Esophagus squamous epithelium (tissue), 5 donors: ENCODE results near the gene TNNC1. TPM values are rescaled to one million over a fixed set of nuclear protein-coding genes. Genes with fewer than 3 reads are reported as not detected.

Source experiments
- DNase-seq: peaks from one replicate; lab custom pipeline; 2025; lab: John Stamatoyannopoulos, UW
- H3K27ac ChIP-seq, 4 donors: fragments of 200-600 bp; sonication (generic); one replicate each; pipeline ENCODE4 v1.5.1; 2016 to 2019; ENCODE audit warnings: mild to moderate bottlenecking in 1 of 4
- H3K27me3 ChIP-seq, 4 donors: fragments of 200-600 bp; sonication (generic); 1 replicate in 3 of 4; 2 replicates in 1 of 4; pipeline versions ENCODE4 v1.5.1 to v1.6.0; 2017 to 2021; ENCODE audit warnings: antibody characterized with exemption in 1 of 4
- H3K36me3 ChIP-seq, 3 donors: fragments of 200-600 bp; sonication (generic); one replicate each; pipeline ENCODE4 v1.5.1; 2016 to 2019
- H3K4me1 ChIP-seq, 3 donors: fragments of 200-600 bp; sonication (generic); one replicate each; pipeline ENCODE4 v1.5.1; 2017 to 2019
- H3K4me3 ChIP-seq, 4 donors: fragments of 200-600 bp; sonication (generic); 1 replicate in 3 of 4; 2 replicates in 1 of 4; pipeline ENCODE4 v1.5.1; 2016 to 2019; ENCODE audit warnings: mild to moderate bottlenecking in 2 of 4, moderate library complexity in 1 of 4
- H3K9me3 ChIP-seq, 3 donors: fragments of 200-600 bp; sonication (generic); one replicate each; pipeline ENCODE4 v1.5.1; 2016 to 2019
- CTCF ChIP-seq, 6 experiments: fragments of 450-650 bp in 4 of 6; fragments of 200-600 bp in 2 of 6; sonication (generic) in 2 of 6; IDR thresholded peaks; one replicate each; pipeline ENCODE4 v1.5.1; 2016 to 2019; ENCODE audit warnings: antibody characterized with exemption in 6 of 6, mild to moderate bottlenecking in 4 of 6, moderate library complexity in 4 of 6
- POLR2A ChIP-seq, 4 donors: fragments of 450-650 bp; IDR thresholded peaks; one replicate each; pipeline ENCODE4 v1.6.1; 2017; ENCODE audit warnings: antibody characterized with exemption in 4 of 4, mild to moderate bottlenecking in 4 of 4, moderate library complexity in 3 of 4
- WGBS, 2 donors: methylation state at CpG; one replicate each; pipeline ENCODE4 v1.1.5; 2018; 5-methylcytosine and 5-hydroxymethylcytosine counted together
- intact Hi-C: fragments of 100-400 bp; cut with DNase I; formaldehyde crosslinking; loops from one replicate; pipeline ENCODE4 v1.15.0; 2022
- total RNA-seq, 4 donors: library from RNA; depleted of rRNA; stranded (reverse); fragments of >200 nt; gene quantifications; one replicate each; pipeline ENCODE4 v1.1.0, GENCODE V29; 2016
- donor health status: DM: yes; HTN: yes; CAD: no.

TNNC1 gene
- total RNA-seq, 4 donors from 2014 or later = 4.1 TPM; not detected in 3

- Histone ChIP-seq H3K36me3 (no peaks in the 10 kb centered on the region), H3K4me3 (no peak overlapping the region), H3K27ac (peak overlapping the region in 3 of 4 donors; percentile 11 to 36 (median 18)), H3K27me3 (no peaks in the 10 kb centered on the region), H3K9me3 (no peaks in the 10 kb centered on the region), H3K4me1 (peaks cover 9 to 56% (median 18%) of the 10 kb centered on the region in 3 donors)
- no peak for TF ChIP-seq CTCF (IDR thresholded peaks at IDR 0.05)
- TF ChIP-seq POLR2A (IDR thresholded peaks at IDR 0.05) = no peak
- intact Hi-C loops = no loop called here
- 37 to 60% methylated on average over 6 of the region's 6 CpGs for WGBS, 2 donors
- no peak for DNase-seq
Measured at GRCh38 chr3:52433996-52434479, 19.8 kb downstream of the TNNC1 start.

- H3K4me1 ChIP-seq = peaks cover 9 to 61% (median 21%) of the 10 kb centered on the region in 3 donors
Measured at GRCh38 chr3:52433328-52433995, 20.4 kb downstream of the TNNC1 start.

GRCh38 chr3:52432691-52433141 is 21.1 kb downstream of the TNNC1 start:
- TF ChIP-seq CTCF (IDR thresholded peaks at IDR 0.05) (no peak), POLR2A (IDR thresholded peaks at IDR 0.05) (no peak)
- WGBS, 2 donors = 55 to 68% methylated on average over 4 of the region's 4 CpGs
- peaks cover 9 to 54% (median 21%) of the 10 kb centered on the region in 3 donors for H3K4me1 ChIP-seq
- intact Hi-C loops = no loop called here
- no peaks in the 10 kb centered on the region for H3K27me3 ChIP-seq
- no peak for DNase-seq
- peak overlapping the region in 1 of 4 donors; percentile 8 for H3K27ac ChIP-seq
- H3K36me3 ChIP-seq = no peaks in the 10 kb centered on the region
- no peak overlapping the region for H3K4me3 ChIP-seq
- H3K9me3 ChIP-seq = no peaks in the 10 kb centered on the region

More at GRCh38 chr3:52433328-52433995, 20.4 kb downstream of the TNNC1 start:
- H3K27me3 ChIP-seq = no peaks in the 10 kb centered on the region
- intact Hi-C loops = no loop called here
- 48 to 54% methylated on average over 9 to 10 of the region's 10 CpGs for WGBS, 2 donors
- DNase-seq = no peak
- no peaks in the 10 kb centered on the region for H3K9me3 ChIP-seq
- H3K36me3 ChIP-seq = no peaks in the 10 kb centered on the region
- peak overlapping the region in 3 of 4 donors; percentile 11 to 36 (median 18) for H3K27ac ChIP-seq
- no peak for TF ChIP-seq CTCF (IDR thresholded peaks at IDR 0.05)
- H3K4me3 ChIP-seq = no peak overlapping the region

- Histone ChIP-seq H3K4me1 (peaks cover 9 to 49% (median 21%) of the 10 kb centered on the region in 3 donors), H3K27ac (peak overlapping the region in 2 of 4 donors; percentile 8), H3K9me3 (no peaks in the 10 kb centered on the region), H3K4me3 (no peak overlapping the region), H3K27me3 (no peaks in the 10 kb centered on the region), H3K36me3 (no peaks in the 10 kb centered on the region)
- WGBS, 2 donors = 62 to 76% methylated on average over 4 to 5 of the region's 6 CpGs
- intact Hi-C loops = no loop called here
- no peak for TF ChIP-seq CTCF (IDR thresholded peaks at IDR 0.05)
- DNase-seq = no peak
Measured at GRCh38 chr3:52432225-52432624, 21.6 kb downstream of the TNNC1 start.

- Histone ChIP-seq H3K9me3 (no peaks in the 10 kb centered on the region), H3K27ac (peak overlapping the region in 1 of 4 donors; percentile 8), H3K27me3 (no peaks in the 10 kb centered on the region), H3K4me3 (no peak overlapping the region), H3K4me1 (peaks cover 9 to 43% (median 18%) of the 10 kb centered on the region in 3 donors), H3K36me3 (no peaks in the 10 kb centered on the region)
- no peak for DNase-seq
- intact Hi-C loops = no loop called here
- TF ChIP-seq POLR2A (IDR thresholded peaks at IDR 0.05) (no peak), CTCF (IDR thresholded peaks at IDR 0.05) (no peak)
- 71 to 74% methylated on average over 8 to 10 of the region's 10 CpGs for WGBS, 2 donors
Measured at GRCh38 chr3:52431459-52432223, 22.2 kb downstream of the TNNC1 start.
